Esophagus (tissue), 2 donors: ENCODE measurements around the gene FAM83C. TPM values are rescaled to one million over a fixed set of nuclear protein-coding genes. Genes with fewer than 3 reads are reported as not detected.

Experiments
- H3K27ac ChIP-seq, 2 donors: one replicate each; pipeline ENCODE4 v1.5.1; 2013; ENCODE audit warnings: low read depth in 2 of 2, mild to moderate bottlenecking in 2 of 2, inconsistent platforms in 1 of 2, low read length in 1 of 2, moderate library complexity in 1 of 2
- H3K27me3 ChIP-seq, 2 donors: one replicate each; pipeline ENCODE4 v1.6.1; 2013; ENCODE audit warnings: low read length in 2 of 2, control low read depth in 1 of 2, mild to moderate bottlenecking in 1 of 2; ENCODE audit not compliant: insufficient read depth in 2 of 2, control insufficient read depth in 1 of 2
- H3K36me3 ChIP-seq, 2 donors: one replicate each; pipeline ENCODE4 v1.6.1; 2013; ENCODE audit warnings: low read length in 1 of 2; ENCODE audit not compliant: control insufficient read depth in 2 of 2, insufficient read depth in 2 of 2
- H3K4me1 ChIP-seq, 2 donors: one replicate each; pipeline ENCODE4 v1.6.1; 2013; ENCODE audit warnings: low read length in 1 of 2; ENCODE audit not compliant: control insufficient read depth in 2 of 2, insufficient read depth in 2 of 2
- H3K4me3 ChIP-seq, 2 donors: one replicate each; pipeline ENCODE4 v1.5.1; 2013; ENCODE audit warnings: low read length in 2 of 2, mild to moderate bottlenecking in 2 of 2, low read depth in 1 of 2, moderate library complexity in 1 of 2
- H3K9me3 ChIP-seq, 2 donors: one replicate each; pipeline ENCODE4 v1.6.1; 2013; ENCODE audit warnings: mild to moderate bottlenecking in 2 of 2, low read depth in 1 of 2, low read length in 1 of 2, moderate library complexity in 1 of 2; ENCODE audit not compliant: control insufficient read depth in 2 of 2, insufficient read depth in 1 of 2
- WGBS, 2 donors: extraction: QIAGEN DNeasy Blood & Tissue Kit; methylation state at CpG; one replicate each; pipeline ENCODE4 v1.1.7; 2013; 5-methylcytosine and 5-hydroxymethylcytosine counted together
- polyA plus RNA-seq, 2 donors: library from polyadenylated mRNA; stranded (reverse); fragments of 200-250 nt; gene quantifications; one replicate each; pipeline ENCODE4 v1.2.3, GENCODE V29; 2013
- donor health status: healthy with polysubstance abuse.
- donor health status: Bipolar disorder and iron deficiency.

Gene FAM83C
- polyA plus RNA-seq, 2 donors: 32.3 to 35.9 TPM

DNA sequence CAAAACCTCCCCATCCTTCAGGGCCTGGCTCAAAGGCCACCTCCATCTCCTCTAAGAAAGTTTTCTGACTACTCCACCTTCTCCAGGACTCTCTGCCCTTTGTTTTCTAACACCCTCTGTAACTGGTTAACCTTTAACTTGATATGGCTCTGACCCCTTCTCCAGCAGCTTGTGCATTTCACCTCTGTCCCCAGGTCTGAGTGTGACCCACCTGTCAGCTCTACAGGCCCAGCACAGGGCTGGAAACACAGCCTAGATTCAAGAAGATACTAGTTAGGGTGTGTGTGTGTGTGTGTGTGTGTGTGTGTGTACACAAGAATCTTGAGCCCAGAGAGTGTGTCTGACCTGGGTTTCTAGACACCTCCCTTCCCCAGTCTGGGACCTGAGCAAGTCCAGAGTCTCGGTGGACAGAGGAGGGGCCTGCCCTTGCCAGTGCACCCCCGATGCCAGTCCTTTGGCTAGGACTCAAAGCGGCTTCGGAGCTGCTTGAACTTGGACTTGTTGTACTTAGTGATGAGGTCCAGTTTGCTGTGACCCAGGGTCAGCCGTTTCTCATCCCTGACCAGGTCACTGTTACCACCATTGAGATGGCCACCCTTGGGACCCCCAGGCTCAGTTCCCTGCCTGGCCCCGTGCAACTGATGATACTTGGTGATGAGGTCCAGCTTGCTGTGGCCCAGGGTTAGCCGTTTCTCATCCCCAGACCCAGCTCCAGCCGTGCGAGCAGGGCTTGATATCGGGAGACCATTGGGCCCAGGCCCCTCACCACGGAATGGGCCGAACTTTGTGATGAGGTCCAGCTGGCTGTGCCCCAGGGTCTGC is 5.9 kb downstream of the FAM83C start:
- no peaks in the 10 kb centered on the region for H3K9me3 ChIP-seq
- no peaks in the 10 kb centered on the region for H3K27me3 ChIP-seq
- peaks cover 0 to 14% of the 10 kb centered on the region in 2 donors for H3K36me3 ChIP-seq
- H3K27ac ChIP-seq: peak overlapping the region in 1 of 2 donors; percentile 40
- H3K4me1 ChIP-seq: peaks cover 4 to 6% of the 10 kb centered on the region in 2 donors
- 82 to 88% methylated on average over 12 of the region's 12 CpGs for WGBS, 2 donors
- no peak overlapping the region for H3K4me3 ChIP-seq

DNA sequence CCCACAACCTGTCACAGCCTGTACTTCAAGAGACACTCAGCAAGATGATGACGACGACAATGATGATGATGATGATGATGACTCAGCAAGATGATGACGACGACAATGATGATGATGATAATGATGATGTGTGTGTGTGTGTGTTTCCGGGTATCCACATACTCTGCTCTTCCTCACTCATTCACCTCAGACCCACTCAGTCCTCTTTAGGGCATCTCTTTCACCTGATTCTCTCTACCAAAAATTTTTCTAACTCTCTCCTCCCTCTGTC is 6.5 kb downstream of the FAM83C start:
- WGBS, 2 donors: 50 to 58% methylated on average over 5 of the region's 5 CpGs
- H3K36me3 ChIP-seq: peaks cover 0 to 14% of the 10 kb centered on the region in 2 donors
- H3K27ac ChIP-seq: peak overlapping the region in 1 of 2 donors; percentile 98

DNA sequence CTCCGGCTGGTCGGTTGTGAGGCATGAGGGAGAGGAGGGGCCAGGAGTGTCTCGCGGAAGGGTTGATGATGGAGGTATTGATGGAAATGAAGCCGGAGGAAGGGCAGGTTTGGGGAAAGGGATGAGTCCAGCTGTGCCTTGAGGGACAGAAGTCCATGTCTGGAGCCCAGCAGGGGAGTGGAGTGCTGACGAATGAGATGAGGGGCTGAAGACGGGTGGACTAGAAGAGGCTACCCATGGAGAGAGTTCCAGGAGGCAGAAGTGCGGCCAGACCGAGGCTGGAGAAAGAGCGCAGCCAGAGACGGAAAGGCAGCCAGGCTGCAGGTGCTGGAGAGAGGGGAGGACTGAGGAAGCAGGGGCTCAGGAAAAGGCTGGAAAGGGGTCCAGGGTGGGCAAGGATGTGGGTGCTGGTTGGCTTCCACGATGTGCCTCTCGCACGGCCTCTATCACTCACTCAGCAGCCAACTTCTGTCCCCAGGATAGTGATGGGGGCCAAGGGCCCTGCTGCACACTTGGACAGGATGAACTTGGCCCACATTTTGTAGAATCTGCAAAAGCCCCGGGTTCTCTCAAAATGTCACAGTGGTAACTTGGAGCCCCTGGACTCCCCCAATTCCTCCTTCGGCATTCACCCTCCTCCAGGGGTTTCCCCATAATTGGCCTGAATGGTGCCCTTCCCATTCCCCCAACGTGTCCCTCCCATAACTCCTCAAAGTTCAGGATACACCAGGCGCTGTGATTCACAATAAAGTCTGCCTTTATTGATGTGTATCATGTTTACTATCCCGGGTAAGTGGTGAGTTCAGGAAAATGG is 7.0 kb downstream of the FAM83C start:
- H3K4me3 ChIP-seq: peak overlapping the region; percentile 91 to 94
- no peaks in the 10 kb centered on the region for H3K27me3 ChIP-seq
- peaks cover 6 to 7% of the 10 kb centered on the region in 2 donors for H3K4me1 ChIP-seq
- peaks cover 2 to 18% of the 10 kb centered on the region in 2 donors for H3K36me3 ChIP-seq
- H3K27ac ChIP-seq: peak overlapping the region; percentile 97 to 98
- WGBS, 2 donors: 35 to 45% methylated on average over 19 of the region's 19 CpGs
- no peaks in the 10 kb centered on the region for H3K9me3 ChIP-seq

More for the DNA sequence above, 6.5 kb downstream of the FAM83C start:
- H3K4me1 ChIP-seq: peaks cover 4 to 6% of the 10 kb centered on the region in 2 donors
- no peaks in the 10 kb centered on the region for H3K27me3 ChIP-seq
- no peaks in the 10 kb centered on the region for H3K9me3 ChIP-seq
- no peak overlapping the region for H3K4me3 ChIP-seq

DNA sequence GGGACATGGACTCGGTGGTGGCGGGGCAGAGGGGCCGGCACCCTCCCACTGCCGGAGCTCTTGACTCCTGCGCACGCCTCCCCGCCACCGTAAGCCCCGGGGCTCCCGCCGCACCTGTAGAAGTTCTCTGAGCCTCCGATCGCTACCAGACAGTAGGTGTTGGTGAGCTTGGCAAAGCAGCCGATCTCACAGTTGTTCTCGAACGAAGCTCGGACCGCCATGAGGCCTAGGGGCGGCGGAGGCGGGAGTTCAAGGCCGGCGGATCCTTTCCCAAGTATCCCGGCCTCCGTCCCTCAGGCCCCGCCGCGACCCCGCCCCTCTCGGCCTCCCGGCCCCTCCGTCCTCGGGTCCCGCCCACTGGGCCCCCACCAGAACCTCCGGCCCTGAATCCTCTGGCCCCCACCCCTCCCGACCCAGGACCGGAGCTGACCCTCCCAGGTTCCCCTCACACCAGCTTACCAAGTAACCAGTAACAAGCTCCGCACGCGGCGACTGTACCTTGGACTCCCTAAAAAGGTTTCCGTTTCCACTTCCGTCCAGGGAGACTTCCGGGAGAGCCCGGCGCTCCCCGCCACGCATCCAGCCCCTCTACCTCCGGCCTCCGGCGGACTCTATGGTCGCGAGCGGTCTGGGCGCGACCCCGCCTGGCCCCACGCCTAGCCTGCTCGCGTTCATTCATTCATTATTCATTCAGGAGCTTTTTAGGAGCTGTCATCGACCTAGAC is 7.8 kb downstream of the FAM83C start, which contains the start of gene EIF6:
EIF6 (minus strand) TSS at position 506 of the 725 bp plus-strand sequence; CDS start at position 221, 285 bp downstream.
- WGBS, 2 donors: 1% methylated on average over 57 to 61 of the region's 61 CpGs
- Histone ChIP-seq H3K27me3 (no peaks in the 10 kb centered on the region), H3K4me1 (peaks cover 3 to 6% of the 10 kb centered on the region in 2 donors), H3K4me3 (peak within 1 kb of the TSS; percentile 91 to 94), H3K27ac (peak within 1 kb of the TSS; percentile 97 to 98), H3K9me3 (no peaks in the 10 kb centered on the region), H3K36me3 (peaks cover 9 to 26% of the 10 kb centered on the region in 2 donors)

DNA sequence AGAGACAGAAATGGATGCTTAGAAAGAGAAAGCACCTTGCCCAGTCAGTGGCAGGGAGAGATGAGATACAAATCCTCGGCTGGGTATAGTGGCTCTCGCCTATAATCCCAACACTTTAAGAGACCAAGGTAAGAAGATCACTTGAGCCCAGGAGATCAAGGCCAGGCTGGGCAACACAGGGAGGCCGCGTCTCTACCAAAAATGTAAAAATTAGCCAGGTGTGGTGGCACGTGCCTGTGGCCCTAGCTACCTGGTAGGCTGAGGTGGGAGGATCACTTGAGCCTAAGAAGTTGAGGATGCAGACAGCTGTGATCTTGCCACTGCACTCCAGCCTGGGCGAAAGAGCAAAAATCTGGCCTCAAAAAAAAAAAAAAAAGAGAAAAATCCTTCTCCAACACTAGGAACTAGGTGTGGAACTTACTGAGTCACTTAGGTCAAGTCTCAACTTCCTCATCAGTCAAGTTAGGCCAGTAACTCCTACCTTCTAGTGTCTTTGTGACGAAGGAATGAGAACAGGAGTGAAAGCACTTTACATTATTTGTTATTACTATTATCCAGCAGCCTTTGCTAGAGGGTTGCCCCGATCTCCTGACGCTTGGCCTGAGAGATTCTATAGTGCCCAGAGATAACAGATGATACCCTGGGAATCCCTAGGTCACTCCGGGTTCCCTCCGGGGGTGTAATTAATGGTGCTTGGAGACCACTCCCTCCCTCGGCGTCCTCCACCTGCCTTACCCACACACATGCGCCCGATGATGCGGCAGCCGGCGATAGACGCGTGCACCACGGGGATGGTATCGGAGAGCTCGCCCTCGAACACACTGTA is 8.6 kb downstream of the FAM83C start:
- WGBS, 2 donors: 14 to 16% methylated on average over 24 of the region's 24 CpGs
- H3K9me3 ChIP-seq: no peaks in the 10 kb centered on the region
- peaks cover 10 to 34% of the 10 kb centered on the region in 2 donors for H3K36me3 ChIP-seq
- H3K27me3 ChIP-seq: no peaks in the 10 kb centered on the region
- H3K27ac ChIP-seq: peak overlapping the region; percentile 97 to 98
- peak overlapping the region; percentile 91 to 94 for H3K4me3 ChIP-seq
- H3K4me1 ChIP-seq: peaks cover 3 to 6% of the 10 kb centered on the region in 2 donors

DNA sequence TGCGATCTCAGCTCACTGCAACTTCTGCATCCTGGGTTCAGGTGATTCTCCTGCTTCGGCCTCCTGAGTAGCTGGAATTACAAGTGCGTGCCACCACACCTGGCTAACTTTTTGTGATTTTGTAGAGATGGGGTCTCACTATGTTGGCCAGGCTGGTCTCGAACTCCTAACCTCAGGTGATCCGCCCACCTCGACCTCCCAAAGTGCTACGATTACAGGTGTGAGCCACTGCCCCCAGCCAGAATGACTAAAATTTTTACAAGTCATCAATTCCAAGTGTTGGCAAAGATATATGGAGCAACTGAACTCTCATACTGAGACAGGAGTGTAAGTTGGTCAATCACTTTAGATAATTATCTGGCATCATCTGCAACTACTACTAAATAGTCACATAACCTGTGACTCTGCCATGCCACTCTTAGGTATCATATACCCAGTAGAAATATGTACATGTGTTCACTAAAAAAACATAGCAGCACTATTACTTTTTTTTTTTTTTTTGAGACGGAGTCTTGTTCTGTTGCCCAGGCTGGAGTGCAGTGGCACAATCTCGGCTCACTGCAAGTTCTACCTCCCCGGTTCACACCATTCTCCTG is 10.6 kb downstream of the FAM83C start:
- H3K9me3 ChIP-seq: no peaks in the 10 kb centered on the region
- WGBS, 2 donors: 95 to 96% methylated on average over 10 of the region's 10 CpGs
- no peak overlapping the region for H3K27ac ChIP-seq
- peaks cover 4 to 6% of the 10 kb centered on the region in 2 donors for H3K4me1 ChIP-seq
- H3K36me3 ChIP-seq: peaks cover 10 to 27% of the 10 kb centered on the region in 2 donors
- H3K27me3 ChIP-seq: no peaks in the 10 kb centered on the region
- H3K4me3 ChIP-seq: no peak overlapping the region

DNA sequence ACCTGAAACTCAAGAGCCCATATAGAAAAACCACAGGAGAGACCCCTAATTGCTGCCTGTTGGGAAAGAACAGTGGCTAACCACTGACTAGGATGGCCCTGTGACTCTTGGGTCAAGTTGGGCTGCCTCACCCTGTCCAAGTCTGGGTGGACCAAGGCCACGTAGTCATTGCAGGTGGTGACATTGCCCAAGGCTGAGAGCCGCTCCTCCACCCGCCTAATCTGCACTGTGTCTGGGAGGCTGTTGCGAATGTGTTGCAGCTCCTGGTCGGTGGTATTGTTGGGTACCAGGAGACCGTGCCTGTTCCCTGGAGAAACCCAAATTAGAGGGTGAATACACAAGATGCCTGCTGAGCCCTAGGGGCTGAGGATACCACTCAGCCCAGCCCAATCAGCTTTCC is 11.7 kb downstream of the FAM83C start:
- Histone ChIP-seq H3K4me1 (peaks cover 8 to 10% of the 10 kb centered on the region in 2 donors), H3K4me3 (no peak overlapping the region), H3K27ac (peak overlapping the region; percentile 97 to 99), H3K9me3 (no peaks in the 10 kb centered on the region), H3K27me3 (no peaks in the 10 kb centered on the region), H3K36me3 (peaks cover 10 to 25% of the 10 kb centered on the region in 2 donors)
- 83 to 89% methylated on average over 6 of the region's 6 CpGs for WGBS, 2 donors

DNA sequence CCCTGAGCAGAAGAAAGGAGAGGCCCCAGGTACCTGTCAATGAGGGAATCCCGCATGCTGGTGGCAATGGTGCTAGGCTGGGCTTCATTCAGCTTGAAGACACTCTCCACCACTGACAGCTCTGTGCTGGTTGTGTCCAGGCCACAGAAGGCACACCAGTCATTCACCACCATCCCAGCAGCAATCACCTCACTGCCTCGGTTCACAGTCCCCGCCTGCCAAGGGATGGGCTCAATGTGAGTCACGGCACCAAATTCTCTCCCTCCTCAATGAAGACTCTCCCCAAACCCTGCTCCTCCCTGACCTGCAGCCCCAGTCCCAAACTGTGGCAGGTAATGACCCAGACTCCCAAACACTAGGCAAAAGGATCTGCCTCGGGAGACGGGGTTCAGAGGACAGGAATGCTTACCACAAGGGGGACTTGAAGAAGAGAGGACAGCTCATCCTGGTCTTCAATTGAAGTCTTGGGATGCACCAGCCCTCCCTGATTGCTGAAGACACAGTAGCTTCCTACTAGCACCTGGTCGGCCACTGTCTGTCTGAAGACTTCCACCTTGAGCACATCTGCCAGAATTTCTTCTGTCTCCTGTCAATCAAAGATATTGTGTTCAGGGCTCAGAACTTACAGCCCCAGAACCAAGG is 12.6 kb downstream of the FAM83C start:
- WGBS, 2 donors: 75 to 79% methylated on average over 7 of the region's 7 CpGs
- H3K27me3 ChIP-seq: no peaks in the 10 kb centered on the region
- H3K9me3 ChIP-seq: no peaks in the 10 kb centered on the region
- H3K4me3 ChIP-seq: no peak overlapping the region
- peaks cover 10 to 25% of the 10 kb centered on the region in 2 donors for H3K36me3 ChIP-seq
- peak overlapping the region; percentile 97 to 99 for H3K27ac ChIP-seq
- peaks cover 5 to 10% of the 10 kb centered on the region in 2 donors for H3K4me1 ChIP-seq
